Colonic mucosa (tissue), 4 donors: ENCODE results near the gene PIK3R6. TPM values are rescaled to one million over a fixed set of nuclear protein-coding genes. Genes with fewer than 3 reads are reported as not detected.

Experiments used
- DNase-seq: peaks from one replicate; pipeline ENCODE4 v3.0.0-alpha.2; 2020
- H3K27ac ChIP-seq: fragments of 200-600 bp; one replicate; pipeline ENCODE4 v1.8.0; 2021
- H3K27me3 ChIP-seq: fragments of 200-600 bp; one replicate; pipeline ENCODE4 v1.8.0; 2021
- H3K36me3 ChIP-seq: fragments of 200-600 bp; one replicate; pipeline ENCODE4 v1.8.0; 2021
- H3K4me1 ChIP-seq: fragments of 200-600 bp; one replicate; pipeline ENCODE4 v1.8.0; 2021; ENCODE audit warnings: mild to moderate bottlenecking
- H3K4me3 ChIP-seq: fragments of 200-600 bp; one replicate; pipeline ENCODE4 v1.8.0; 2021
- H3K9ac ChIP-seq, 2 donors: one replicate each; pipeline ENCODE4 v1.7.0; 2013; ENCODE audit warnings: control low read depth in 2 of 2, low read depth in 2 of 2, low read length in 2 of 2
- H3K9me3 ChIP-seq: fragments of 200-600 bp; one replicate; pipeline ENCODE4 v1.8.0; 2021
- intact Hi-C: fragments of 100-400 bp; cut with DNase I; formaldehyde crosslinking; loops from one replicate; pipeline ENCODE4 v1.14.1; 2022
- total RNA-seq, 2 donors: library from RNA; stranded (reverse); fragmentation: NEBNext Ultra II Directional in 1 of 2; extraction: Animal tissue kit (Norgen Biotek cat#: 25700) in 1 of 2; gene quantifications; one replicate each; pipeline ENCODE4 v1.2.1, GENCODE V29; 2021
- TF ChIP-seq, protein P1 (sequence below): fragments of 200-600 bp; IDR thresholded peaks from one replicate; pipeline ENCODE4 v1.8.0; 2022; ENCODE audit warnings: antibody characterized with exemption, mild to moderate bottlenecking
- donor health status: healthy.
- donor health status: DM: no; HTN: no; CAD: no.
- donor health status: DM: no; HTN: no; CAD: no.

Gene PIK3R6
- total RNA-seq, 2 donors from 2014 or later: 0.61 to 0.96 TPM

DNA sequence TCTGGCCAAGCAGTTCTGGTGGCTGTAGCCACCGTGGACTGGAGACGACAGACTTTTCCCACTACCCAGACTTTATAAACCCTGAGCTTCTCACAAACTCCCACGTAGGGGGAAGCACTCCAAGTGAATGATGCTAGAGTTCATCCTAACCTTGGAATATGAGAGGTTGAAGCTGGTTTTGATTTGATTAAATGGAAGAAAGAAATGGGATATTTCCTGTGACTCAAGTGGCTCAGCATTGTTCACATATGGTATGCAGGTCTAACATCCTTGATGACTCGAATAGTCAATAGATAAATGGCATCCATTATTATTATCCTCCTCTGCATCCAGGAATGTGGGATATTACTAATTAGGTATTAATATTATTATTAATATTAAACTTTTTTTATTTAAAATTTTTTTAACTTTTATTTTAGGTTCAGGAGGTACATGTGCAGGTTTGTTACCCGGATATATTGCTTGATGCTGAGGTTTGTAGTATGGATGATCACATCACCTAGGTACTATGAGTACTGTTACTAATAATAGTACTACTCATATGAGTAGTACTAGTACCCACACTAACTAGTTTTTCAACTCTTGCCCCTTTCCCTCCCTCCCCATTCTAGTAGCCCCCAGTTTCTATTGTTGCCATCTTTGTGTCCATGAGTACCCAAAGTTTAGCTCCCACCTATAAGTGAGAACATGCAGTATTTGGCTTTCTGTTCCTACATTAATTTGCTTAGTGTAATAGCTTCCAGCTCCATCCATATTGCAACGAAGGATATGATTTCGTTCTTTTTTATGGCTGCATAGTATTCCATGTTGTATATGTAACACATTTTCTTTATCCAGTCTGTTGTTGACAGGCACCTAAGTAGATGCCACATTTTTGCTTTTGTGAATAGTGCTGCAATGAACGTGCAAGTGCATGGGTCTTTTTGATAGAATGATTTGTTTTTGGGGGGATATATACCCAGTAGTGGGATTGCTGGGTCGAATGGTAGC lies 22.9 kb downstream of the PIK3R6 start:
- no peaks in the 10 kb centered on the region for H3K27me3 ChIP-seq
- H3K27ac ChIP-seq: no peak overlapping the region
- H3K36me3 ChIP-seq: no peaks in the 10 kb centered on the region
- H3K9ac ChIP-seq: no peak overlapping the region
- no peaks in the 10 kb centered on the region for H3K9me3 ChIP-seq
- TF ChIP-seq, protein P1, sequence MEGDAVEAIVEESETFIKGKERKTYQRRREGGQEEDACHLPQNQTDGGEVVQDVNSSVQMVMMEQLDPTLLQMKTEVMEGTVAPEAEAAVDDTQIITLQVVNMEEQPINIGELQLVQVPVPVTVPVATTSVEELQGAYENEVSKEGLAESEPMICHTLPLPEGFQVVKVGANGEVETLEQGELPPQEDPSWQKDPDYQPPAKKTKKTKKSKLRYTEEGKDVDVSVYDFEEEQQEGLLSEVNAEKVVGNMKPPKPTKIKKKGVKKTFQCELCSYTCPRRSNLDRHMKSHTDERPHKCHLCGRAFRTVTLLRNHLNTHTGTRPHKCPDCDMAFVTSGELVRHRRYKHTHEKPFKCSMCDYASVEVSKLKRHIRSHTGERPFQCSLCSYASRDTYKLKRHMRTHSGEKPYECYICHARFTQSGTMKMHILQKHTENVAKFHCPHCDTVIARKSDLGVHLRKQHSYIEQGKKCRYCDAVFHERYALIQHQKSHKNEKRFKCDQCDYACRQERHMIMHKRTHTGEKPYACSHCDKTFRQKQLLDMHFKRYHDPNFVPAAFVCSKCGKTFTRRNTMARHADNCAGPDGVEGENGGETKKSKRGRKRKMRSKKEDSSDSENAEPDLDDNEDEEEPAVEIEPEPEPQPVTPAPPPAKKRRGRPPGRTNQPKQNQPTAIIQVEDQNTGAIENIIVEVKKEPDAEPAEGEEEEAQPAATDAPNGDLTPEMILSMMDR: no peak
- H3K4me3 ChIP-seq: no peak overlapping the region
- no peak for DNase-seq
- H3K4me1 ChIP-seq: no peaks in the 10 kb centered on the region
- intact Hi-C loops: no loop called here

DNA sequence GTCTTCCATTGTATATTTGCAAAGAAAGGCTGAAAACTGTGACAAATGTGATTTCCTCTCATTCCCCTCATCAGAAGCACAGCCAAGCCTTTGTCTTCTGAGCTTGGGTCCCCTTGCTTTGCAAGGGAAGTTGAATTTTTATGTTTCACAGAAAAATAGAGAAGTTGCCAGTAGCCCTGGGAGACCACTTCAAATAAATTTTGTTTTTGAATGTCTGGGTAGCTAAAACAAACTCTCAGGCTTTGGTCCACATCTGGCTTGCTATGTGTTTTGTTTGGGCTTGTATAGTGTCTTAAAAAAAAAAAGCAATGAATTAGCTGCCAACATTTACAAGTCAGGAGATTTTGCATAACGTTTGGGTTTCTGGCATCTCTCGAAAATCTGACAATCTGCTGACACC lies 24.1 kb downstream of the PIK3R6 start:
- Histone ChIP-seq H3K27ac (no peak overlapping the region), H3K27me3 (no peaks in the 10 kb centered on the region), H3K9ac (no peak overlapping the region), H3K4me1 (no peaks in the 10 kb centered on the region), H3K36me3 (no peaks in the 10 kb centered on the region), H3K4me3 (no peak overlapping the region), H3K9me3 (no peaks in the 10 kb centered on the region)
- intact Hi-C loops: no loop called here
- TF ChIP-seq, protein P1: no peak
- no peak for DNase-seq

DNA sequence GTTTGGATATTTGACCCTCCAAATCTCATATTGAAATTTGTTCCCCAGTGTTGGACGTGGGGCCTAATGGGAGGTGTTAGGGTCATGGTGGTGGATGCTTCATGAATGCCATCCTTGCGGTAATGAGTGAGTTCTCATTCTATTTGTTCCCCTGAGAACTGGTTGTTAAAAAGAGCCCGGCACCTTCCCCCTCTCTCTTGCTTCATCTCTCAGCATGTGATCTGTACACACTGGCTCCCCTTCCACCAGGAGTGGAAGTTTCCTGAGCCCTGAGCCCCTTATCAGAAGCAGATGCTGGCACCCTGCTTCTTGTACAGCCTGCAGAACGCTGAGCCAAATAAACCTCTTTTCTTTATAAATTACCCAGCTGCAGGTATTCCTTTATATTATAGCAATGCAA lies 25.6 kb downstream of the PIK3R6 start:
- no peak for DNase-seq
- H3K9ac ChIP-seq: no peak overlapping the region
- H3K9me3 ChIP-seq: no peaks in the 10 kb centered on the region
- TF ChIP-seq, protein P1: no peak
- no peaks in the 10 kb centered on the region for H3K36me3 ChIP-seq
- no peaks in the 10 kb centered on the region for H3K4me1 ChIP-seq
- no peak overlapping the region for H3K4me3 ChIP-seq
- H3K27me3 ChIP-seq: no peaks in the 10 kb centered on the region
- intact Hi-C loops: no loop called here
- H3K27ac ChIP-seq: no peak overlapping the region

DNA sequence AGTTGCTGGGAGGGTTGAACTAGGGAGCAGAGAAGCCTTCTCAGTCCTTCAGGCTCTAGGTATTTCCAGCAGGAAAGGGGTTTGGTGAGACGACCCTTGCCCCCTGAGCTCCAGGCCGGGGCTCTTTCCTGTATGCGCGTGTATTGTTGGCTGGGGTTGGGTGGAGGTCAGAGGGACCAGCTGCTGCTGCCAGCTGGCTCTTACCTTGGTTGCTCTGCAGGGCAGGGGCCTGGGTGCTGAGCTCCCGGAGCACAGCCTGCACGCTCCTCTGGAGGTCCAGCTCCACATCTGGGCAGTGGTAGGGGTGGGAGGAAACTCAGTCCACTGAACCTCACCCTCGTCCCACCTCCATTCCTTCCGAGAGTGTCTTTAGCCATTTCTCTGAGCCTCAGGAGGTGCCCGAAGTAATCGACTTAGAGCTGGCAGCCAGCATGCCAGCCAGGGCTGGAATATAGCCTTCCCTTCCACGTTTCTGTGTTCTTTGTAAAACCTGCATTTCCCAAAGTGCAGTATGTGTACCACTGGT lies 28.0 kb downstream of the PIK3R6 start:
- no peaks in the 10 kb centered on the region for H3K4me1 ChIP-seq
- DNase-seq: no peak
- no peak overlapping the region for H3K27ac ChIP-seq
- no peaks in the 10 kb centered on the region for H3K9me3 ChIP-seq
- no peak overlapping the region for H3K4me3 ChIP-seq
- TF ChIP-seq, protein P1: no peak
- H3K27me3 ChIP-seq: no peaks in the 10 kb centered on the region
- no peak overlapping the region for H3K9ac ChIP-seq
- intact Hi-C loops: no loop called here
- no peaks in the 10 kb centered on the region for H3K36me3 ChIP-seq

DNA sequence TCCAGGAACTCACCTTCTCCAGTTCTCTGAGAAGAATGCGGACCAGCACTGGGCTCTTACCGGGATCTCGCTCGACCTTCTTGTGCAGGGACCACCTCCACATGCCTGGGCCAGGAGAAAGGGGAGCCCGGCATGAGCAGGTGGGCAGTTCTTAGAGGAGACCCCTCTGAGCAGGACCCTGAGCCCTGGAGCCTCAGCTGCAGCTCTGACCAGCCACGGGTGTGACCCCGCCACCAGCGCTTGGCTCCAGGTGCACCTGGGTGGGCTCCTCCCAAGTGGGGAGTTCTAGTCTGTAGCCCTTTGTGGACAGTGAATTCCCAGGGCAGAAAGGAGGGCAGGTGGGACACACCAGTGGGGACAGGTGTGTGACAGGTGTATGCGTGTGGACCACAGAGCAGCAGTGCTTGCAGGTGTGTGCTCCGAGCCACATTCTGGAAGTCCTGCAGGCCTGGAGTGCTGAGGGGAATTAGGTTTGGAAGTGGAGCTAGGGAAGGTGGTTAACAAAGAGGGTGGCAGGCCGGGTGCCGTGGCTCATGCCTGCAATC lies 28.9 kb downstream of the PIK3R6 start:
- no peaks in the 10 kb centered on the region for H3K4me1 ChIP-seq
- no peak overlapping the region for H3K9ac ChIP-seq
- H3K4me3 ChIP-seq: no peak overlapping the region
- TF ChIP-seq, protein P1: no peak
- H3K9me3 ChIP-seq: no peaks in the 10 kb centered on the region
- intact Hi-C loops: no loop called here
- no peaks in the 10 kb centered on the region for H3K36me3 ChIP-seq
- no peak for DNase-seq
- no peak overlapping the region for H3K27ac ChIP-seq
- H3K27me3 ChIP-seq: no peaks in the 10 kb centered on the region
